Measurements from ENCODE around the gene DEPDC1B. TPM values are rescaled to one million over a fixed set of nuclear protein-coding genes. Genes with fewer than 3 reads are reported as not detected.

Gene DEPDC1B
- total RNA-seq, 1 experiment from 2014 or later: 22.2 TPM

DNA sequence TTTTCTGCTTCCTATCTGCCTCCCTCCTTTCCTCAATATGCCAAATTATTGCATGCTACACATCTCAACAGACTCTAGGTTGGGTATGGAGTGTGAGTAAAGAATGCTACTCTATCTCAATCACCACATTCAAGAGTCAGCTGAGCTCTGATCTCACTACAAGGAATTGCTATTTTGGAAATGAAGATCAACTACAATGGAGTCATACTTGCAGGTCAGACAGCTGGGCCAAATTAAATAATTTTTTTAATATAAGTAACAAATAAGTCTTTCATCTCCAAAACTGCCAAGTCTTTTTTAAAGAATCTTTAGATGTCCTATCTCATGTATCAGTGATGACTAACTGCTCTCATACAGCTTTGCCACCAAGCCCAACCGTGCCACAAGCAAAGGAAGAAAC lies 64.0 kb downstream of the DEPDC1B start:
- POLR2A ChIA-PET: no interaction called here
- BruUV-seq (replicated peaks): no TSS peak
- ATAC-seq (no peak), DNase-seq (ENCODE audit: low read depth, low spot score) (no peak)
- intact Hi-C loops (cut with micrococcal nuclease; ENCODE audit: unreplicated experiment) (no loop called here), in situ Hi-C loops (cut with HindIII; ENCODE audit: low pct_unique_long_range_greater_than_20kb, low sequenced_read_pairs) (no loop called here)
- H3K4me3 ChIP-seq (ENCODE audit: low read depth in 2 of 2, low read length in 2 of 2): no peak overlapping the region
- H3K27me3 ChIP-seq (ENCODE audit: control insufficient read depth, insufficient read depth, low read length): no peaks in the 10 kb centered on the region
- no peak overlapping the region for H3K27ac ChIP-seq (ENCODE audit: low read length)
- TF ChIP-seq, protein P1, sequence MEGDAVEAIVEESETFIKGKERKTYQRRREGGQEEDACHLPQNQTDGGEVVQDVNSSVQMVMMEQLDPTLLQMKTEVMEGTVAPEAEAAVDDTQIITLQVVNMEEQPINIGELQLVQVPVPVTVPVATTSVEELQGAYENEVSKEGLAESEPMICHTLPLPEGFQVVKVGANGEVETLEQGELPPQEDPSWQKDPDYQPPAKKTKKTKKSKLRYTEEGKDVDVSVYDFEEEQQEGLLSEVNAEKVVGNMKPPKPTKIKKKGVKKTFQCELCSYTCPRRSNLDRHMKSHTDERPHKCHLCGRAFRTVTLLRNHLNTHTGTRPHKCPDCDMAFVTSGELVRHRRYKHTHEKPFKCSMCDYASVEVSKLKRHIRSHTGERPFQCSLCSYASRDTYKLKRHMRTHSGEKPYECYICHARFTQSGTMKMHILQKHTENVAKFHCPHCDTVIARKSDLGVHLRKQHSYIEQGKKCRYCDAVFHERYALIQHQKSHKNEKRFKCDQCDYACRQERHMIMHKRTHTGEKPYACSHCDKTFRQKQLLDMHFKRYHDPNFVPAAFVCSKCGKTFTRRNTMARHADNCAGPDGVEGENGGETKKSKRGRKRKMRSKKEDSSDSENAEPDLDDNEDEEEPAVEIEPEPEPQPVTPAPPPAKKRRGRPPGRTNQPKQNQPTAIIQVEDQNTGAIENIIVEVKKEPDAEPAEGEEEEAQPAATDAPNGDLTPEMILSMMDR (IDR thresholded peaks at IDR 0.05): no peak
- TF ChIP-seq TCF7L2 (IDR thresholded peaks at IDR 0.05; ENCODE audit: low read depth, low read length): no peak
- TF ChIP-seq SIN3A (IDR thresholded peaks at IDR 0.05; ENCODE audit: borderline replicate concordance, insufficient read depth, low read depth, low read length): no peak
- TF ChIP-seq, protein P2, sequence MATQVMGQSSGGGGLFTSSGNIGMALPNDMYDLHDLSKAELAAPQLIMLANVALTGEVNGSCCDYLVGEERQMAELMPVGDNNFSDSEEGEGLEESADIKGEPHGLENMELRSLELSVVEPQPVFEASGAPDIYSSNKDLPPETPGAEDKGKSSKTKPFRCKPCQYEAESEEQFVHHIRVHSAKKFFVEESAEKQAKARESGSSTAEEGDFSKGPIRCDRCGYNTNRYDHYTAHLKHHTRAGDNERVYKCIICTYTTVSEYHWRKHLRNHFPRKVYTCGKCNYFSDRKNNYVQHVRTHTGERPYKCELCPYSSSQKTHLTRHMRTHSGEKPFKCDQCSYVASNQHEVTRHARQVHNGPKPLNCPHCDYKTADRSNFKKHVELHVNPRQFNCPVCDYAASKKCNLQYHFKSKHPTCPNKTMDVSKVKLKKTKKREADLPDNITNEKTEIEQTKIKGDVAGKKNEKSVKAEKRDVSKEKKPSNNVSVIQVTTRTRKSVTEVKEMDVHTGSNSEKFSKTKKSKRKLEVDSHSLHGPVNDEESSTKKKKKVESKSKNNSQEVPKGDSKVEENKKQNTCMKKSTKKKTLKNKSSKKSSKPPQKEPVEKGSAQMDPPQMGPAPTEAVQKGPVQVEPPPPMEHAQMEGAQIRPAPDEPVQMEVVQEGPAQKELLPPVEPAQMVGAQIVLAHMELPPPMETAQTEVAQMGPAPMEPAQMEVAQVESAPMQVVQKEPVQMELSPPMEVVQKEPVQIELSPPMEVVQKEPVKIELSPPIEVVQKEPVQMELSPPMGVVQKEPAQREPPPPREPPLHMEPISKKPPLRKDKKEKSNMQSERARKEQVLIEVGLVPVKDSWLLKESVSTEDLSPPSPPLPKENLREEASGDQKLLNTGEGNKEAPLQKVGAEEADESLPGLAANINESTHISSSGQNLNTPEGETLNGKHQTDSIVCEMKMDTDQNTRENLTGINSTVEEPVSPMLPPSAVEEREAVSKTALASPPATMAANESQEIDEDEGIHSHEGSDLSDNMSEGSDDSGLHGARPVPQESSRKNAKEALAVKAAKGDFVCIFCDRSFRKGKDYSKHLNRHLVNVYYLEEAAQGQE (IDR thresholded peaks at IDR 0.05; ENCODE audit: insufficient read depth in 1 of 2, low read depth in 2 of 2, low read length in 1 of 2): no peak
- no peak for TF ChIP-seq POLR2AphosphoS5 (IDR thresholded peaks at IDR 0.05; ENCODE audit: low read depth, low read length)
- no peaks in the 10 kb centered on the region for H3K36me3 ChIP-seq (ENCODE audit: control insufficient read depth, insufficient read depth, low read length)
- H3K4me1 ChIP-seq (ENCODE audit: control insufficient read depth, insufficient read depth, low read length): no peaks in the 10 kb centered on the region
- H3K9me3 ChIP-seq (ENCODE audit: control insufficient read depth, insufficient read depth, low read depth, low read length): no peaks in the 10 kb centered on the region
- CTCF ChIA-PET: no interaction called here

DNA sequence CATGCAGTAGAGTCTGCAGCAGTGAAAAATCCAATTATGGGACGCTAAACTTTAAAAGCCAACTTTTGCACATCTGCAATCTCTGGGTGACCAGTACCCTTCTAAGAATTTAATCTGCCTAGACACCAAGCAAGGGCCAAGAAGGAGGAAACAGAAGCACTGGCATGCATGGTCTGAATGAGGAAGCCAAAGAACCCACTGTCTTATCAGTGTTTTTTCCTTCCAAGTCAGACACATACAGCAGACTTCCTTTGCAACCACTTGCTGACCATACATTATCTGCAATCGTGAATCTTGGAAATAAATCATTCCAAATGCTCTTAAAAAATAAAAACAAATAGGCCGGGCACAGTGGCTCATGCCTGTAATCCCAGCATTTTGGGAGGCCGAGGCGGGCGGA lies 65.9 kb downstream of the DEPDC1B start:
- no peaks in the 10 kb centered on the region for H3K36me3 ChIP-seq (ENCODE audit: control insufficient read depth, insufficient read depth, low read length)
- in situ Hi-C loops (cut with HindIII; ENCODE audit: low pct_unique_long_range_greater_than_20kb, low sequenced_read_pairs): no loop called here
- POLR2A ChIA-PET: no interaction called here
- no peaks in the 10 kb centered on the region for H3K4me1 ChIP-seq (ENCODE audit: control insufficient read depth, insufficient read depth, low read length)
- ATAC-seq (no peak), DNase-seq (ENCODE audit: low read depth, low spot score) (no peak)
- BruUV-seq (replicated peaks): no TSS peak
- H3K27me3 ChIP-seq (ENCODE audit: control insufficient read depth, insufficient read depth, low read length): no peaks in the 10 kb centered on the region
- TF ChIP-seq POLR2AphosphoS5 (IDR thresholded peaks at IDR 0.05; ENCODE audit: low read depth, low read length): no peak
- TF ChIP-seq, protein P2 (IDR thresholded peaks at IDR 0.05; ENCODE audit: insufficient read depth in 1 of 2, low read depth in 2 of 2, low read length in 1 of 2): no peak
- H3K27ac ChIP-seq (ENCODE audit: low read length): no peak overlapping the region
- CTCF ChIA-PET: no interaction called here
- H3K9me3 ChIP-seq (ENCODE audit: control insufficient read depth, insufficient read depth, low read depth, low read length): no peaks in the 10 kb centered on the region
- no peak overlapping the region for H3K4me3 ChIP-seq (ENCODE audit: low read depth in 2 of 2, low read length in 2 of 2)
- intact Hi-C loops (cut with micrococcal nuclease; ENCODE audit: unreplicated experiment): no loop called here
